Stimulated activated CD4-positive, alpha-beta T cell treated with anti-CD3 and anti-CD28 coated beads, Interleukin-12 subunit alpha, Interleukin-12 subunit beta, amount 100 ng/mL, for 24 hours (primary cell): ENCODE measurements around the gene PCDHA5.

Source experiments
- DNase-seq, 2 experiments: peaks; one replicate each; pipeline ENCODE4 v3.0.0-alpha.2; 2020; ENCODE audit warnings: low read depth in 2 of 2

Gene PCDHA5

GRCh38 chr5:140862441-140863295 lies 41.3 kb downstream of the PCDHA5 start:
- DNase-seq: no peak

- no peak for DNase-seq
These were observed 47.5 kb downstream of the PCDHA5 start, which contains the start of gene PCDHA11 for GRCh38 chr5:140868721-140869554. TSS of gene PCDHA11 (plus strand) at chr5:140868957. CDS start at chr5:140869104, 147 bp downstream.

GRCh38 chr5:140869555-140869886 lies 48.1 kb downstream of the PCDHA5 start:
- no peak for DNase-seq

- DNase-seq: no peak
These were observed 49.1 kb downstream of the PCDHA5 start for GRCh38 chr5:140870221-140871201.
